Mammary epithelial cell (primary cell): ENCODE data around the gene LCN1.

Source experiments
- EZH2 ChIP-seq: IDR thresholded peaks from 2 replicates; pipeline ENCODE4 v1.6.1; 2012; ENCODE audit warnings: low read length, inconsistent platforms, borderline replicate concordance
- TF ChIP-seq, protein P1 (sequence below), 2 donors: IDR thresholded peaks in 1 of 2; conservative IDR thresholded peaks in 1 of 2; 2 replicates each; pipeline ENCODE4 v1.5.1; 2011 to 2012; ENCODE audit warnings: inconsistent platforms in 2 of 2, low read length in 2 of 2, mild to moderate bottlenecking in 2 of 2, control low read depth in 1 of 2, low read depth in 1 of 2; ENCODE audit not compliant: insufficient read depth in 1 of 2; ENCODE audit errors: extremely low read depth in 1 of 2

DNA sequence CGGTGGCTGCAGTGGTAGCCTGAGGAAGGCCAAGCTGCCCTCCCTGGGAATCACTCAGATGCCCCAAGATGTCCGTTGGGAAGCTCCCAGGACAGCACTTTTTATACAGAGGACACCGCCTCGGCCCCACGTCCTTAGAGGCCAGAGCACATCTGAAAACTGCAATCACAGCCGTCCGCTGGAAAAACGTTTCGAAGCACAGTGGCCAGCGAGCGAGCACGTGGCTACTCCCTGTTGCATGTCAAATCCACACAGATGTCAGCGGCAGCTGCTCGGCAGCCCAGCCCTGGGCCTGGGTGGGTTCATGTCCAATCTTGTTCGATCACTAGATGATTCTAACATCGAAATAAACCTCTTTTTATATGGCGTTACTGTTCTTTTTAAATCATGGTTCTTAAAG is 32.7 kb upstream of the LCN1 start:
- TF ChIP-seq, protein P1, sequence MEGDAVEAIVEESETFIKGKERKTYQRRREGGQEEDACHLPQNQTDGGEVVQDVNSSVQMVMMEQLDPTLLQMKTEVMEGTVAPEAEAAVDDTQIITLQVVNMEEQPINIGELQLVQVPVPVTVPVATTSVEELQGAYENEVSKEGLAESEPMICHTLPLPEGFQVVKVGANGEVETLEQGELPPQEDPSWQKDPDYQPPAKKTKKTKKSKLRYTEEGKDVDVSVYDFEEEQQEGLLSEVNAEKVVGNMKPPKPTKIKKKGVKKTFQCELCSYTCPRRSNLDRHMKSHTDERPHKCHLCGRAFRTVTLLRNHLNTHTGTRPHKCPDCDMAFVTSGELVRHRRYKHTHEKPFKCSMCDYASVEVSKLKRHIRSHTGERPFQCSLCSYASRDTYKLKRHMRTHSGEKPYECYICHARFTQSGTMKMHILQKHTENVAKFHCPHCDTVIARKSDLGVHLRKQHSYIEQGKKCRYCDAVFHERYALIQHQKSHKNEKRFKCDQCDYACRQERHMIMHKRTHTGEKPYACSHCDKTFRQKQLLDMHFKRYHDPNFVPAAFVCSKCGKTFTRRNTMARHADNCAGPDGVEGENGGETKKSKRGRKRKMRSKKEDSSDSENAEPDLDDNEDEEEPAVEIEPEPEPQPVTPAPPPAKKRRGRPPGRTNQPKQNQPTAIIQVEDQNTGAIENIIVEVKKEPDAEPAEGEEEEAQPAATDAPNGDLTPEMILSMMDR (conservative IDR thresholded peaks at IDR 0.05 in 1 of 2, IDR thresholded peaks at IDR 0.05 in 1 of 2; ENCODE audit: extremely low read depth in 1 of 2, insufficient read depth in 1 of 2, low read depth in 1 of 2, low read length in 2 of 2) = no peak
- TF ChIP-seq EZH2 = no peak
